DND-41 (cell line): ENCODE measurements around the gene ACVR2A.

Experiments
- ATAC-seq: fragments of 200-7000 bp; cut with Tn5 transposase; 3 replicates; pipeline ENCODE4 v1.9.1; 2021; ENCODE audit warnings: low read depth; ENCODE audit not compliant: insufficient read depth
- DNase-seq: peaks from one replicate; pipeline ENCODE4 v3.0.0-alpha.2; 2020
- H2AFZ ChIP-seq: 2 replicates; pipeline ENCODE4 v1.6.0; 2012; ENCODE audit warnings: low read depth, low read length
- H3K27ac ChIP-seq: 2 replicates; pipeline ENCODE4 v1.5.1; 2012; ENCODE audit warnings: low read length, inconsistent platforms
- H3K27me3 ChIP-seq: fragments of 200-600 bp; sonication (generic); 2 replicates; pipeline ENCODE4 v1.6.0; 2012; ENCODE audit warnings: low read length, mild to moderate bottlenecking, inconsistent platforms; ENCODE audit not compliant: insufficient read depth, poor library complexity
- H3K36me3 ChIP-seq: 2 replicates; pipeline ENCODE4 v1.5.1; 2012; ENCODE audit warnings: low read length, inconsistent platforms; ENCODE audit not compliant: insufficient read depth
- H3K4me1 ChIP-seq: 2 replicates; pipeline ENCODE4 v1.5.1; 2012; ENCODE audit warnings: mild to moderate bottlenecking, low read length; ENCODE audit not compliant: insufficient read depth
- H3K4me2 ChIP-seq: 2 replicates; pipeline ENCODE4 v1.6.0; 2012; ENCODE audit warnings: mild to moderate bottlenecking, moderate library complexity, low read length, inconsistent platforms; ENCODE audit not compliant: insufficient read depth
- H3K4me3 ChIP-seq, 2 experiments: fragments of 200-600 bp in 1 of 2; shearing (Covaris generic) in 1 of 2; 2 replicates each; pipeline ENCODE4 v1.5.1; 2012 to 2016; ENCODE audit warnings: inconsistent platforms in 2 of 2, low read length in 2 of 2, mild to moderate bottlenecking in 2 of 2, low read depth in 1 of 2, moderate library complexity in 1 of 2
- H3K79me2 ChIP-seq: 2 replicates; pipeline ENCODE4 v1.6.0; 2012; ENCODE audit warnings: low read length, inconsistent platforms; ENCODE audit not compliant: insufficient read depth
- H3K9ac ChIP-seq: 2 replicates; pipeline ENCODE4 v1.6.0; 2012; ENCODE audit warnings: low read depth, mild to moderate bottlenecking, inconsistent platforms, low read length, moderate library complexity
- H3K9me3 ChIP-seq: 2 replicates; pipeline ENCODE4 v1.5.1; 2012; ENCODE audit warnings: low read length, moderate library complexity, mild to moderate bottlenecking, inconsistent platforms; ENCODE audit not compliant: insufficient read depth, severe bottlenecking
- H4K20me1 ChIP-seq: 2 replicates; pipeline ENCODE4 v1.6.0; 2012; ENCODE audit warnings: low read length; ENCODE audit not compliant: insufficient read depth
- EZH2 ChIP-seq: IDR thresholded peaks from 3 replicates; pipeline ENCODE4 v1.6.1; 2012; ENCODE audit warnings: borderline replicate concordance, low read depth, mild to moderate bottlenecking, moderate library complexity, low read length, inconsistent platforms; ENCODE audit not compliant: severe bottlenecking
- TF ChIP-seq, protein P1 (sequence below): IDR thresholded peaks from 2 replicates; pipeline ENCODE4 v1.5.1; 2012; ENCODE audit warnings: borderline replicate concordance, low read length, moderate library complexity, mild to moderate bottlenecking; ENCODE audit not compliant: poor library complexity, severe bottlenecking; ENCODE audit errors: extremely low read depth

ACVR2A gene

DNA sequence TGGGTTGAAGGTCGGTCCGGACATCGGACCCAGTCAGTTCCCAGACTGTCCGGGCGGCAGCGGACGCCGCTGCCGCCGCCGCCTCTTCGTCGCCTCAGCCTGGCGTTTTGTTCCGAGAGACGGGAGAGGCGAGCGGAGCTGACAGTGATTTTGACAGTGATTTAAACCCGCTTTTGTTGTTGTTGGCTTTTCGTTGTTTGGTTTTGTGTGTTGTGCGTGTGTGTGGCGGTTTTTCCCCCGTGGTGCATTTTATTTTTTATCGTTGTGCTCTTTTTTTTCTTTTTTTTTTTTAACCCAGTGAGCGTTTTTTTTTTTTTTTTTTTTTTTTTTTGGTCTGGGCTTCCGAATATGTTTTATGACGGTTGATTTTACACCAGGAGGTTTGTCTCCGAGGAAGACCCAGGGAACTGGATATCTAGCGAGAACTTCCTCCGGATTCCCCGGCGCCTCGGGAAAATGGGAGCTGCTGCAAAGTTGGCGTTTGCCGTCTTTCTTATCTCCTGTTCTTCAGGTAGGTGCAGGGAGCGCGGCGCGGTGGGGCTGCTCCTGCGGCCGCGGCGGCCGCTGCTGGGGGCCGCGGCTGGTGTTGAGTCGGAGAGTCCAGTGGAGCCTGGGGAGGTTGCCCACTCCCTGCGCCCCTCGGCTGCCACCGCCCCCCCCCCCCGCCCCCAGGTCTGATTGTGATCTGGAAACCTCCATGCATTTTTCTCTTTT is at the start of gene ACVR2A:
ACVR2A (plus strand) TSS at position 333 of the 714 bp plus-strand sequence; CDS start at position 457, 124 bp downstream.
- no peaks in the 10 kb centered on the region for H3K4me1 ChIP-seq
- no peaks in the 10 kb centered on the region for H3K9me3 ChIP-seq
- ATAC-seq, result no peak
- TF ChIP-seq EZH2, result no peak
- TF ChIP-seq, protein P1, sequence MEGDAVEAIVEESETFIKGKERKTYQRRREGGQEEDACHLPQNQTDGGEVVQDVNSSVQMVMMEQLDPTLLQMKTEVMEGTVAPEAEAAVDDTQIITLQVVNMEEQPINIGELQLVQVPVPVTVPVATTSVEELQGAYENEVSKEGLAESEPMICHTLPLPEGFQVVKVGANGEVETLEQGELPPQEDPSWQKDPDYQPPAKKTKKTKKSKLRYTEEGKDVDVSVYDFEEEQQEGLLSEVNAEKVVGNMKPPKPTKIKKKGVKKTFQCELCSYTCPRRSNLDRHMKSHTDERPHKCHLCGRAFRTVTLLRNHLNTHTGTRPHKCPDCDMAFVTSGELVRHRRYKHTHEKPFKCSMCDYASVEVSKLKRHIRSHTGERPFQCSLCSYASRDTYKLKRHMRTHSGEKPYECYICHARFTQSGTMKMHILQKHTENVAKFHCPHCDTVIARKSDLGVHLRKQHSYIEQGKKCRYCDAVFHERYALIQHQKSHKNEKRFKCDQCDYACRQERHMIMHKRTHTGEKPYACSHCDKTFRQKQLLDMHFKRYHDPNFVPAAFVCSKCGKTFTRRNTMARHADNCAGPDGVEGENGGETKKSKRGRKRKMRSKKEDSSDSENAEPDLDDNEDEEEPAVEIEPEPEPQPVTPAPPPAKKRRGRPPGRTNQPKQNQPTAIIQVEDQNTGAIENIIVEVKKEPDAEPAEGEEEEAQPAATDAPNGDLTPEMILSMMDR, result no peak
- no peak for DNase-seq
- no peak within 1 kb of the TSS for H3K27ac ChIP-seq
- no peak within 1 kb of the TSS for H3K9ac ChIP-seq
- no peaks in the 10 kb centered on the region for H4K20me1 ChIP-seq
- no peak within 1 kb of the TSS for H3K4me2 ChIP-seq
- H3K79me2 ChIP-seq, result no peaks in the 10 kb centered on the region
- no peak within 1 kb of the TSS for H2AFZ ChIP-seq
- H3K36me3 ChIP-seq, result no peaks in the 10 kb centered on the region
- no peaks in the 10 kb centered on the region for H3K27me3 ChIP-seq
- no peak within 1 kb of the TSS for H3K4me3 ChIP-seq

DNA sequence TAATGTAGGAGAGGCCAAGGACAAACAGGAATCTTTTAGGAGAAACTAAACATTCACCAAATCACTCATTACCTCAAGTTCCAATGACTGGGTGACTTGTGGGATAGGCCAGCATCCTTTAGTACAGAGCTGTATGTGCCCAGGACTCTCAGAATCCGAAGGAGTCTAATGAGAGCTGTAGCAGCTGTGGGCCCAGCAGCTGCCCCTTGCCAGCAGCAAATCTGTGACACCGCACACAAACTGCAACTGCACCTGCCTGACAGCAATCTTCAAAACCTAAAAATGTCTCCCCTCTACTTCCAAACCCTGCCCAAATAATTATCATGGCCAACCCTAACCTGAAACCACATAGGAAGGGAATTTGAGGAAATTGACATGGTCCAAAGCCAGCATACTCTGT is 44.5 kb upstream of the ACVR2A start:
- TF ChIP-seq EZH2, result no peak
- TF ChIP-seq, protein P1, result no peak
- H3K27me3 ChIP-seq, result no peaks in the 10 kb centered on the region
- no peak overlapping the region for H2AFZ ChIP-seq
- H3K79me2 ChIP-seq, result no peaks in the 10 kb centered on the region
- H3K9me3 ChIP-seq, result no peaks in the 10 kb centered on the region
- H3K4me3 ChIP-seq, result no peak overlapping the region
- ATAC-seq (no peak), DNase-seq (no peak)
- H3K36me3 ChIP-seq, result no peaks in the 10 kb centered on the region
- no peaks in the 10 kb centered on the region for H4K20me1 ChIP-seq
- H3K4me2 ChIP-seq, result no peak overlapping the region
- H3K9ac ChIP-seq, result no peak overlapping the region
- peaks cover 9% of the 10 kb centered on the region; the same call in 1 of the 2 replicates for H3K4me1 ChIP-seq
- no peak overlapping the region for H3K27ac ChIP-seq

DNA sequence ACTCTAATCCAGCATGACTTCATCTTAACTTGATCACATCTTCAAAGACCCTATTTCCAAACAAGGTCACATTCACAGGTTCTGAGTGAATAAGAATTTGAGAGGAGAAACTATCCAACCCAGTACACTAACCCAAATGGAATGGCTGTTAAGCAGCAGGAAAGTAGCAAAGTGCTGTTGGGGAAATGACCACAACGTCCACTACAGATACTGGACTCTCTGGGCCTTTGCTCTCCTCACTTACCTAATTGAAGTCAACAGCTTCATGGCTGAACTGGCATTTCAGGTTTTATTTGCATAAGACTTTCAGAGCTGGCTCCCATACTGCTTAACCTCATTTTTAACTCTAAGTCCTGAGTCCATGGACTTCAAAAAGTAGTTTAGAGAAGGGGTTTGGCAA is 38.0 kb upstream of the ACVR2A start:
- TF ChIP-seq EZH2, result no peak
- TF ChIP-seq, protein P1, result no peak
- H3K4me3 ChIP-seq, result no peak overlapping the region
- no peaks in the 10 kb centered on the region for H3K27me3 ChIP-seq
- no peaks in the 10 kb centered on the region for H3K9me3 ChIP-seq
- no peak overlapping the region for H3K4me2 ChIP-seq
- H3K4me1 ChIP-seq, result no peaks in the 10 kb centered on the region
- H3K36me3 ChIP-seq, result no peaks in the 10 kb centered on the region
- H3K27ac ChIP-seq, result no peak overlapping the region
- DNase-seq (no peak), ATAC-seq (no peak)
- H4K20me1 ChIP-seq, result no peaks in the 10 kb centered on the region
- H3K9ac ChIP-seq, result no peak overlapping the region
- no peak overlapping the region for H2AFZ ChIP-seq
- H3K79me2 ChIP-seq, result no peaks in the 10 kb centered on the region
